Keratinocyte (primary cell): Measurements from ENCODE around the gene TRAPPC10.

Experiments
- CTCF ChIP-seq, 3 experiments: IDR thresholded peaks in 1 of 3; conservative IDR thresholded peaks in 1 of 3; optimal IDR thresholded peaks in 1 of 3; 2 replicates in 2 of 3; 3 replicates in 1 of 3; pipeline versions ENCODE3 to v1.5.1; 2011; ENCODE audit warnings: low read length in 3 of 3, mild to moderate bottlenecking in 3 of 3, moderate library complexity in 2 of 3, control low read depth in 1 of 3, inconsistent platforms in 1 of 3; ENCODE audit not compliant: insufficient read depth in 2 of 3; ENCODE audit errors: extremely low read depth in 1 of 3
- EZH2 ChIP-seq: IDR thresholded peaks from one replicate; pipeline ENCODE4 v1.6.1; 2012; ENCODE audit warnings: inconsistent platforms, mild to moderate bottlenecking, low read length, moderate library complexity

- TF ChIP-seq CTCF (optimal IDR thresholded peaks at IDR 0.05 in 1 of 3, IDR thresholded peaks at IDR 0.05 in 1 of 3, conservative IDR thresholded peaks at IDR 0.05 in 1 of 3; ENCODE audit: extremely low read depth in 1 of 3, insufficient read depth in 2 of 3, low read length in 3 of 3) = peak in 1 of 3 experiments; percentile 12
- TF ChIP-seq EZH2 = no peak
These were observed 32.5 kb upstream of the TRAPPC10 start for GRCh38 chr21:43979654-43980053.
